GM12892 (cell line): ENCODE data around the gene RTN4R.

Experiments
- DNase-seq: peaks from one replicate; pipeline ENCODE4 v3.0.0; 2011; ENCODE audit not compliant: insufficient read length
- FAIRE-seq: peaks from 2 replicates; lab custom pipeline; 2011; peaks lifted over from hg19 to GRCh38; lab: Jason Lieb, UNC
- POLR2A ChIP-seq: IDR thresholded peaks from 2 replicates; pipeline ENCODE4 v1.6.1; 2011; ENCODE audit warnings: low read depth, low read length, control low read depth
- POLR2AphosphoS5 ChIP-seq: IDR thresholded peaks from 2 replicates; pipeline ENCODE4 v1.6.1; 2011; ENCODE audit warnings: low read depth, low read length, control low read depth
- TAF1 ChIP-seq: IDR thresholded peaks from 2 replicates; pipeline ENCODE4 v1.6.1; 2011; ENCODE audit warnings: low read depth, mild to moderate bottlenecking, control low read depth, low read length, borderline replicate concordance

Gene RTN4R

GRCh38 chr22:20206709-20207215 lies 61.4 kb downstream of the RTN4R start:
- TF ChIP-seq POLR2A, result no peak
- no peak for FAIRE-seq

GRCh38 chr22:20205964-20206708 lies 62.0 kb downstream of the RTN4R start:
- FAIRE-seq (peak; percentile 95), DNase-seq (peak; percentile 59)
- no peak for TF ChIP-seq TAF1
- TF ChIP-seq POLR2AphosphoS5, result no peak
- TF ChIP-seq POLR2A, result peak; percentile 30; the same call in 1 of the 2 replicates

More at GRCh38 chr22:20206709-20207215, 61.4 kb downstream of the RTN4R start:
- DNase-seq, result no peak

GRCh38 chr22:20205464-20205963 lies 62.6 kb downstream of the RTN4R start:
- TF ChIP-seq POLR2A (no peak), POLR2AphosphoS5 (no peak), TAF1 (no peak)
- DNase-seq (no peak), FAIRE-seq (no peak)

- FAIRE-seq (no peak), DNase-seq (no peak)
- TF ChIP-seq POLR2A, result no peak
- no peak for TF ChIP-seq POLR2AphosphoS5
- TF ChIP-seq TAF1, result no peak
Measured at GRCh38 chr22:20204806-20205205, 63.3 kb downstream of the RTN4R start.

- no peak for TF ChIP-seq TAF1
- no peak for TF ChIP-seq POLR2AphosphoS5
- TF ChIP-seq POLR2A, result no peak
- FAIRE-seq, result no peak
- no peak for DNase-seq
Measured at GRCh38 chr22:20204311-20204710, 63.8 kb downstream of the RTN4R start.

GRCh38 chr22:20203552-20204201 lies 64.4 kb downstream of the RTN4R start:
- no peak for FAIRE-seq
- no peak for DNase-seq
- no peak for TF ChIP-seq POLR2A
- no peak for TF ChIP-seq TAF1
- no peak for TF ChIP-seq POLR2AphosphoS5

- DNase-seq (no peak), FAIRE-seq (no peak)
- TF ChIP-seq TAF1 (no peak), POLR2AphosphoS5 (no peak), POLR2A (no peak)
Measured at GRCh38 chr22:20203142-20203551, 65.0 kb downstream of the RTN4R start.

GRCh38 chr22:20201837-20202392 lies 66.2 kb downstream of the RTN4R start:
- no peak for DNase-seq
- FAIRE-seq, result no peak
- TF ChIP-seq TAF1 (no peak), POLR2AphosphoS5 (no peak), POLR2A (no peak)

GRCh38 chr22:20199906-20200305 lies 68.2 kb downstream of the RTN4R start:
- DNase-seq, result no peak
- TF ChIP-seq POLR2AphosphoS5, result no peak
- no peak for TF ChIP-seq TAF1
- TF ChIP-seq POLR2A, result no peak

GRCh38 chr22:20199413-20199842 lies 68.7 kb downstream of the RTN4R start:
- TF ChIP-seq POLR2A (no peak), TAF1 (no peak), POLR2AphosphoS5 (no peak)
- FAIRE-seq (no peak), DNase-seq (no peak)

More at GRCh38 chr22:20199906-20200305, 68.2 kb downstream of the RTN4R start:
- FAIRE-seq, result no peak
